Skeletal muscle cell (primary cell): ENCODE results near the gene CAGE1.
"Not testable (repeated sequence)": the region's sequence is repeated elsewhere in the genome, so short reads cannot be mapped to it uniquely, and the experiment has no call there.

Experiments
- DNase-seq: peaks from one replicate; pipeline ENCODE4 v3.0.0-alpha.2; 2010; ENCODE audit warnings: low read depth
- H3K4me3 ChIP-seq: 2 replicates; pipeline ENCODE4 v1.5.1; 2011; ENCODE audit warnings: low read depth, mild to moderate bottlenecking, control low read depth, low read length, moderate library complexity

Gene CAGE1

GRCh38 chr6:7343546-7344475, 45.7 kb downstream of the CAGE1 start:
- H3K4me3 ChIP-seq: no peak overlapping the region
- no peak for DNase-seq

GRCh38 chr6:7341989-7342742, 47.4 kb downstream of the CAGE1 start:
- no peak for DNase-seq
- H3K4me3 ChIP-seq: no peak overlapping the region

GRCh38 chr6:7341271-7341670, 48.3 kb downstream of the CAGE1 start:
- no peak for DNase-seq
- no peak overlapping the region for H3K4me3 ChIP-seq

DNA sequence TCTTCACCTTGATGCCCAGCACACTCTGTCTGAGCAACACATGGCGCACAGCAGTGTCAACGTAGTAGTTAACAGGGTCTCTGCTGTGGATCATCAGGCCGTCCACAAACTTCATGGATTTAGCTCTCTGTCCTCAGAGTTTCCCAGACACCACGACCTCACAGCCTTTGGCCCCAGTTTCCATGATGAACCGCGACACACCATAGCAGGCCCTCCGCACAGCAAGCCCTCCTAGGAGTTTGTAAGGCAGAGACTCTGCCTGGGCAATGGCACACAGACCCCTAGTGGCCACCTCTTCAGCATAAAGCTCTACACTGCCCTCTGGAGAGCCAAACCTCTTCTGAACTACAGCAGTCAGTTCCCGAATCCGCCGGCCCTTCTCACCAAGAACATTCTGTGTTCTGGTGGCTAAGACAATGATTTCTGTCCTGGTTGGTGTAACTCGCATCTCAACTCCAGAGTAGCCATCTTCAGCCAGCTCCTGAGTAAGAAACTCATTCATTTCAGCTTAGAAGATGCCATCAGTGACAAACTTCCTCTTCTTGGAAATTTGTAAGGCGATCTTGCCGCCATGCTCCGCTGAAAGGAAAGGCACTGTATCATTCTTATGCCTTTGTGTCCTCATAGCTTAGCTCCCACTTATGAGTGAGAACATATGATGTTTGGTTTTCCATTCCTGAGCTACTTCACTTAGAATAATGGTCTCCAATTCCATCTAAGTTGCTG, 50.4 kb downstream of the CAGE1 start:
- DNase-seq, H3K4me3 ChIP-seq: not testable (repeated sequence)

- no peak overlapping the region for H3K4me3 ChIP-seq
- DNase-seq: no peak
Observed at GRCh38 chr6:7338031-7338430, 51.5 kb downstream of the CAGE1 start.

- no peak for DNase-seq
- no peak overlapping the region for H3K4me3 ChIP-seq
Observed at GRCh38 chr6:7335519-7335918, 54.0 kb downstream of the CAGE1 start.

DNA sequence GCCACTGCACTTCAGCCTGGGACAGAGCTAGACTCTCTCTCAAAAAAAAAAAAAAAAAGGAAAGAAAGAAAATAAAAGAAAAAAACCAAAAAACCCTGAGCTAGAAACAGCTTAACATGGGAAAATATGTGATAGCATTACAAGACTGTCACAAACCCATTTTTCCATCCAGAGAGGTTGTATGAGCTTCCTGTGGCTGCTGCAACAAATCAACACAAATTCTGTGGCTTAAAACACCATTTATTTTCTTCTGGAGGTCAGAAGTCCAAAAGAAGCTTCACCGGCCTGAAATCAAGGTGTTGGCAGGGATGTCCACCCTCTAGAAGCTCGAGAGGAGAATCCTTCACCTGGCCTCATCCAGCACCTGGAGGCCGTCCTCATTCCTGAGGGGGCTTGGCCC, 54.9 kb downstream of the CAGE1 start:
- DNase-seq: no peak
- no peak overlapping the region for H3K4me3 ChIP-seq

- no peak overlapping the region for H3K4me3 ChIP-seq
- no peak for DNase-seq
Observed at GRCh38 chr6:7332090-7332745, 57.3 kb downstream of the CAGE1 start.

GRCh38 chr6:7331452-7331851, 58.1 kb downstream of the CAGE1 start:
- DNase-seq: no peak
- H3K4me3 ChIP-seq: no peak overlapping the region

DNA sequence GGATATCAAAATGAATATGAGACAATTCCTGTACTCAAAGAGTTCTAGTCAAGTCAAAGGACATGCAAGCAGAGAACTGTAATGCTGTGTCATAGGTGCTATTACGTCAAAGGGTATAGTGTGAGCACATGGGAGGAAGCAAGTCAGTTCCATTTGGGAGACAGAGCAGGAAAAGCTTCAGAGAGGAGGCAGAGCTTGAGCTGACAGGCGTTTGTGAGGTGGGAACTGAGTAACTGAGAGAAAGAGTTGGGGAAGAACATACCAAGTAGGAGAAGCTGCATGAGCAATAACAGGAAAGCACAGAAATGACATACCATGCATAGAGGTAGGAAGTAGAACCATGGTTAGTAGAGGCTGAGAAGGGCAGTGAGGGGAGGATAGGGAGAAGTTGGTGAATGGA, 61.3 kb downstream of the CAGE1 start:
- no peak for DNase-seq
- no peak overlapping the region for H3K4me3 ChIP-seq

GRCh38 chr6:7325750-7326149, 63.8 kb downstream of the CAGE1 start:
- DNase-seq: no peak
- no peak overlapping the region for H3K4me3 ChIP-seq

DNA sequence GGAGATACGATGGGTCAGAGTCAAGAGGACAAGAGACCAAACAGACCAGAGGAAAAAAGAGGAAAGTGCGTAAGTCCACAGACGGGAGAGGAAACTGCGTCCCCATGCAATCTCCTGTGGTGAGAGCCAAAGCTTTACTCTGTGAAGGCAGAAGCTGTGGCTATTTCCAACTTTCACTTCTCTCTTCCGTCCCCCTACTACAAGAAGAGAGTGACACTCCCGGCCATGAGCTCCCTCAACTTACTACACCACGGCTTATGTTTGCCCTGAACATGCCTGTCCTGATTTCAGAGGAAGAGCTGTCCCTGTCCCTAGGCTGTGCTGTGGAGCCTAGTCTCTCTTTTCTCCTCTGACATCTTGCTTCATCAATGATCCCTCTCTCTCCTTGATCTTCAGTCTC, 65.0 kb downstream of the CAGE1 start:
- DNase-seq: no peak

DNA sequence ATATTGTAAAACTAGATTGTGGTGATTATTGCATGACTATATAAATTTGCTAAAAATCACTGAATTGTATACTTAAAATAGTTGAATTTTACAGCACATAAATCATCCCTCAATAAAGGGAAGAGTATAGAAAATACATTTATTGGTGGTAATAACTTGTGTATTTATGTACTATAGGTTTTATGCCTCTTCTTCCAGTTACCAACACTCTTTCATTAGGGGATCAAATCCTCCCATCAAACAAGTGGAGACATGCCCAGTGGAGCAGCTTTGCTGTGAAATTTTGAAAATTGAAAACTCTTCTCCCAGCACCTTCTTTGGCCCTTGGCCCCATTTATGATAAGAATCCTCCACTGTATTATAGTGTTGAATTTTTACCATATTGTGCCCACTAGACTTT, 66.5 kb downstream of the CAGE1 start:
- DNase-seq: no peak
- H3K4me3 ChIP-seq: no peak overlapping the region

More for the DNA sequence above, 65.0 kb downstream of the CAGE1 start:
- H3K4me3 ChIP-seq: no peak overlapping the region

- not testable (repeated sequence) for H3K4me3 ChIP-seq, DNase-seq
Observed at GRCh38 chr6:7321866-7322265, 67.7 kb downstream of the CAGE1 start.

- H3K4me3 ChIP-seq, DNase-seq: not testable (repeated sequence)
Observed at GRCh38 chr6:7319406-7319805, 70.1 kb downstream of the CAGE1 start.

DNA sequence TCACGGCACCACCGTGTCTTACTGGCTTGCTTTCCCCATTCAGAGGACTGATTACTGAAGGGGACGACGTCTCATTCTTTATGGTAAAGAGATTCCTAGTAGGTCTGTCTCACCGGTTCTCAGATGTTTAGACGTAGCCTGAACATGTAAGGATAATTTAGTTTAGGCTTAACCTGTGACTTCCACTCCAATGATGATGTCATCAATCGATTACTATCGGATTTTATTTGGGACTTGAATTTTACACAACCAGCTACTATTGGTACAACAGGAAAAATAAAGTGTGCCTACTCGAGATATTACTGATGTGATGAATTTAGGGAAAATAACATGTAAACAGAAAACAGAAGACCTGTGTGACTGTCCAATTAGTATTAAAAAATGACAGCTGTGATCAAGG, 72.0 kb downstream of the CAGE1 start:
- H3K4me3 ChIP-seq: no peak overlapping the region

GRCh38 chr6:7316658-7317533, 72.6 kb downstream of the CAGE1 start:
- H3K4me3 ChIP-seq: no peak overlapping the region
- no peak for DNase-seq

More for the DNA sequence above, 72.0 kb downstream of the CAGE1 start:
- DNase-seq: no peak

GRCh38 chr6:7315948-7316365, 73.6 kb downstream of the CAGE1 start:
- no peak for DNase-seq
- H3K4me3 ChIP-seq: no peak overlapping the region
